HCT116 (cell line): Measurements from ENCODE around the gene DDX23. TPM values are rescaled to one million over a fixed set of nuclear protein-coding genes. Genes with fewer than 3 reads are reported as not detected.

Experiments used
- ATAC-seq: fragments of 200-7000 bp; cut with Tn5 transposase; 2 replicates; pipeline ENCODE4 v1.9.1; 2020; ENCODE audit warnings: mild to moderate bottlenecking, moderate library complexity
- Bru-seq: library from RNA; stranded (reverse); fragments of 400-500 nt; gene quantifications from one replicate; lab custom pipeline; 2021; lab: Mats Ljungman, UMichigan
- BruChase-seq, 2 experiments: library from RNA; stranded (reverse); fragments of 400-500 nt; gene quantifications; one replicate each; lab custom pipeline; 2021; lab: Mats Ljungman, UMichigan
- BruUV-seq: library from RNA; stranded (reverse); fragments of 400-500 nt; replicated peaks from 2 replicates; lab custom pipeline; 2021; lab: Mats Ljungman, UMichigan
- CTCF ChIA-PET: fragments of 300-600 bp; sonication (Branson Sonifier 250); formaldehyde crosslinking; loops from one replicate; lab custom pipeline; 2021; ENCODE audit warnings: antibody characterized with exemption; lab: Charles Lee
- POLR2A ChIA-PET: fragments of 300-600, 350-600 bp; sonication (Branson Sonifier 250); formaldehyde crosslinking; loops from one replicate; lab custom pipeline; 2021; ENCODE audit warnings: antibody characterized with exemption; lab: Charles Lee
- RAD21 ChIA-PET, 2 experiments: fragments of 300-600 bp; sonication (Branson Sonifier 250); formaldehyde crosslinking; loops; one replicate each; lab custom pipeline; 2023; ENCODE audit warnings: low total read pairs in 2 of 2; ENCODE audit not compliant: uncharacterized antibody in 2 of 2, unreplicated experiment in 2 of 2, low non-redundant PET in 1 of 2; lab: Charles Lee
- DNase-seq: peaks from one replicate; pipeline ENCODE4 v3.0.0-alpha.2; 2010; ENCODE audit warnings: low read depth, low spot score
- H2AFZ ChIP-seq: fragments of 200-600 bp; shearing (Covaris generic), sonication (generic); 2 replicates; pipeline ENCODE4 v1.6.1; 2017; ENCODE audit warnings: low read depth, mixed run types, mixed read lengths, antibody characterized with exemption, low read length; ENCODE audit not compliant: poor library complexity, severe bottlenecking
- H3K27ac ChIP-seq: 2 replicates; pipeline ENCODE4 v1.5.1; 2012; ENCODE audit warnings: low read depth, low read length
- H3K27me3 ChIP-seq: fragments of 200-600 bp; sonication (generic); 2 replicates; pipeline ENCODE4 v1.6.1; 2016; ENCODE audit warnings: mixed run types, low read length, mixed read lengths; ENCODE audit not compliant: insufficient read depth
- H3K36me3 ChIP-seq, 2 experiments: fragments of 200-500 bp in 1 of 2; fragments of 200-600 bp in 1 of 2; sonication (Bioruptor generic) in 1 of 2; sonication (generic) in 1 of 2; 2 replicates each; pipeline versions ENCODE4 v1.5.1 to v1.6.1; 2014 to 2016; ENCODE audit warnings: low read length in 2 of 2, inconsistent platforms in 1 of 2, mixed read lengths in 1 of 2, mixed run types in 1 of 2; ENCODE audit not compliant: insufficient read depth in 2 of 2, control insufficient read depth in 1 of 2
- H3K4me1 ChIP-seq, 2 experiments: fragments of 200-600 bp in 1 of 2; sonication (generic) in 1 of 2; 2 replicates each; pipeline versions ENCODE4 v1.5.1 to v1.6.1; 2012 to 2017; ENCODE audit warnings: low read length in 2 of 2, inconsistent platforms in 1 of 2, mild to moderate bottlenecking in 1 of 2, mixed read lengths in 1 of 2, mixed run types in 1 of 2, moderate library complexity in 1 of 2; ENCODE audit not compliant: insufficient read depth in 2 of 2, control insufficient read depth in 1 of 2
- H3K4me2 ChIP-seq: fragments of 200-600 bp; sonication (generic); 2 replicates; pipeline ENCODE4 v1.6.1; 2017; ENCODE audit warnings: mixed run types, low read length, mixed read lengths
- H3K4me3 ChIP-seq, 2 experiments: fragments of 200-600 bp in 1 of 2; sonication (generic) in 1 of 2; replicated peaks in 1 of 2; 2 replicates each; pipeline ENCODE4 v1.5.1; 2011 to 2016; ENCODE audit warnings: low read length in 2 of 2, control low read depth in 1 of 2, low read depth in 1 of 2, mild to moderate bottlenecking in 1 of 2, mixed read lengths in 1 of 2, mixed run types in 1 of 2
- H3K79me2 ChIP-seq: fragments of 200-600 bp; sonication (generic); 2 replicates; pipeline ENCODE4 v1.6.1; 2017; ENCODE audit warnings: mild to moderate bottlenecking, mixed run types, low read length, moderate library complexity, mixed read lengths; ENCODE audit not compliant: insufficient read depth
- H3K9ac ChIP-seq: fragments of 200-600 bp; sonication (generic); 2 replicates; pipeline ENCODE4 v1.6.1; 2016; ENCODE audit warnings: low read length, mixed read lengths
- H3K9me2 ChIP-seq: fragments of 200-600 bp; sonication (generic), shearing (Covaris generic); 2 replicates; pipeline ENCODE4 v1.6.1; 2017; ENCODE audit warnings: mixed run types, mild to moderate bottlenecking, moderate library complexity; ENCODE audit not compliant: insufficient read depth
- H3K9me3 ChIP-seq, 2 experiments: fragments of 200-500 bp in 1 of 2; fragments of 200-600 bp in 1 of 2; sonication (Bioruptor generic) in 1 of 2; sonication (generic) in 1 of 2; 2 replicates each; pipeline ENCODE4 v1.6.1; 2014 to 2017; ENCODE audit warnings: low read length in 2 of 2, mixed read lengths in 2 of 2, inconsistent platforms in 1 of 2, low read depth in 1 of 2, mild to moderate bottlenecking in 1 of 2, mixed run types in 1 of 2, moderate library complexity in 1 of 2; ENCODE audit not compliant: control insufficient read depth in 1 of 2, insufficient read depth in 1 of 2
- H4K20me1 ChIP-seq: fragments of 200-600 bp; sonication (generic), shearing (Covaris generic); 2 replicates; pipeline ENCODE4 v1.6.1; 2017; ENCODE audit warnings: mixed run types, mild to moderate bottlenecking, moderate library complexity; ENCODE audit not compliant: insufficient read depth
- CEBPB ChIP-seq: IDR thresholded peaks from 2 replicates; pipeline ENCODE4 v1.6.1; 2012; ENCODE audit warnings: low read depth
- EGR1 ChIP-seq: IDR thresholded peaks from 2 replicates; pipeline ENCODE4 v1.6.1; 2012; ENCODE audit warnings: low read depth
- ELF1 ChIP-seq: IDR thresholded peaks from 2 replicates; pipeline ENCODE4 v1.6.1; 2012; ENCODE audit warnings: low read depth, borderline replicate concordance
- EZH2 ChIP-seq: fragments of 200-600 bp; sonication (generic); IDR thresholded peaks from 2 replicates; pipeline ENCODE4 v1.6.1; 2017; ENCODE audit warnings: antibody characterized with exemption, mixed run types
- FOSL1 ChIP-seq: IDR thresholded peaks from 2 replicates; pipeline ENCODE4 v1.6.1; 2012; ENCODE audit warnings: low read depth
- POLR2A ChIP-seq: IDR thresholded peaks from 2 replicates; pipeline ENCODE4 v1.7.0; 2011; ENCODE audit warnings: borderline replicate concordance; ENCODE audit not compliant: insufficient read depth, insufficient read length; ENCODE audit errors: extremely low read depth
- POLR2AphosphoS5 ChIP-seq: IDR thresholded peaks from 2 replicates; pipeline ENCODE4 v1.6.1; 2011; ENCODE audit warnings: mild to moderate bottlenecking, low read depth, low read length, moderate library complexity
- RAD21 ChIP-seq: IDR thresholded peaks from 2 replicates; pipeline ENCODE4 v1.6.1; 2012; ENCODE audit warnings: low read depth, mild to moderate bottlenecking
- REST ChIP-seq: IDR thresholded peaks from 2 replicates; pipeline ENCODE4 v1.6.1; 2012; ENCODE audit warnings: low read depth
- SIN3A ChIP-seq: IDR thresholded peaks from 2 replicates; pipeline ENCODE4 v1.6.1; 2012; ENCODE audit warnings: low read depth
- SP1 ChIP-seq: IDR thresholded peaks from 2 replicates; pipeline ENCODE4 v1.6.1; 2012; ENCODE audit warnings: low read depth
- TCF7L2 ChIP-seq: IDR thresholded peaks from 2 replicates; pipeline ENCODE4 v1.7.0; 2011; ENCODE audit warnings: borderline replicate concordance, inconsistent platforms; ENCODE audit not compliant: insufficient read depth, insufficient read length; ENCODE audit errors: extremely low read depth
- YY1 ChIP-seq: IDR thresholded peaks from 2 replicates; pipeline ENCODE4 v1.6.1; 2011; ENCODE audit warnings: low read length, low read depth, moderate library complexity, mild to moderate bottlenecking; ENCODE audit not compliant: insufficient replicate concordance; ENCODE audit errors: extremely low read depth
- ZBTB33 ChIP-seq: IDR thresholded peaks from 2 replicates; pipeline ENCODE4 v1.6.1; 2011; ENCODE audit warnings: mild to moderate bottlenecking, low read length, moderate library complexity; ENCODE audit not compliant: insufficient replicate concordance; ENCODE audit errors: extremely low read depth
- ZFX ChIP-seq: fragments of 450-650 bp; IDR thresholded peaks from 2 replicates; pipeline ENCODE4 v1.6.1; 2017
- intact Hi-C: fragments of 100-400 bp; cut with micrococcal nuclease; formaldehyde crosslinking; loops from 2 replicates; pipeline ENCODE4 v1.10.0; 2022
- long read RNA-seq: library from polyadenylated mRNA; unstranded; transcript quantifications from one replicate; pipeline ENCODE4 v2.0.0, GENCODE V29; 2021; ENCODE audit not compliant: unreplicated experiment
- polyA plus RNA-seq: library from polyadenylated mRNA; unstranded; fragments of >200 nt; gene quantifications from 2 replicates; pipeline ENCODE4 v1.2.1, GENCODE V29; 2012; ENCODE audit warnings: missing spikeins
- total RNA-seq: library from RNA; stranded (reverse); gene quantifications from one replicate; pipeline ENCODE4 v1.2.1, GENCODE V29; 2021; ENCODE audit not compliant: unreplicated experiment
- TF ChIP-seq, protein P1 (sequence below): IDR thresholded peaks from 2 replicates; pipeline ENCODE4 v1.6.1; 2012

DDX23 gene
- total RNA-seq (75.0 TPM), Bru-seq, nascent RNA (percentile 75 among the genes with signal in this experiment), BruChase-seq, experiment 1, labeled RNA remaining after a 6-hour chase (percentile 88 among the genes with signal in this experiment), BruChase-seq, experiment 2, labeled RNA remaining after a 2-hour chase (percentile 84 among the genes with signal in this experiment)
- polyA plus RNA-seq, result 52.7 TPM in 2 replicates
- long read RNA-seq, transcript DDX23-201 (17 exons, 3,248 nt), result major isoform, 59 of 102 reads
- long read RNA-seq, partial matches to known transcripts, result 17 of 102 reads
- long read RNA-seq, other reads (novel, unspliced or antisense), result 26 of 102 reads

DNA sequence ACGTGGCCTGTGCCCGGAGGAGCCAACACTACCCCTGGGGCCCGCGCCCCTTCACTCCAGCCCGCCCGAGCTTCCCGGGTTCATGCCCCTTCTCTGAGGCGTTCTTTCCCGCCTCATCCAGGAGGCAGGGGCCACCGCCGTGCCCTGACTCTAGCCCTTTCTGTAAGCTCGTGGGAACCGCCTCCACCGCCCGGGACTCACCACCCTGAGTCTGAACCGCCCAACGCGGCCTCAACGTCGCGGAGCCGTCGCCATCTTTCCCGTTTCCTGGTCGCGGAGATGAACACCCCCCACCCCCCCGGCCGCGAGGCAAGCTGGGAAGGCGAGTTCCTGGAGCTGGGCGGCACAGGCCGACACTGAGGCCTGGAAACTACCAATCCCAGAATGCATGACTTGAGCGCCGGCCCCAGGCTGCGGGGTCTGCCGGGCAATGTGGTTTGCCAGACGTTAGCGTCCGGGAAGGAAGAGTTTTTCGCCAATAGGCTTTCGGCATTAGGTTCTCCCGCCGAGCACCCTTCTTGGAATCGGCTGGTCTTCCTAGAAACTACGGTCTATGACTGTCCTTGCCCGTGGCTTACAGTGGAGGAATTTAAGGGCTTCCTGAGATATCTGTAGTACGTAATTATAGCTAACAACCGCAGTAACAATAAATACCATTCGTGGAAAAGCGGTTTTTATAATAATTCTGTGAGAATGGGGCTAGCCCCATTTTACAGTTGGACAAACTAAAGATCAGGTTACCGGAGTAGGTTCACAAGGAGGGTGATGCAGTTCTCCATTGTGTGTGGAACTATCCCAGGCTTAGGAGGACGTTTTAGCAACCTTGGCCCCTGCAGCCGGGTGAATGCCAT lies at the start of gene DDX23:
DDX23 (minus strand) TSS at position 281 of the 851 bp plus-strand sequence. CDS start 6,381 bp downstream, outside the sequence.
- RAD21 ChIA-PET, result interaction anchor here (0.6 to 2.5 kb wide), 7 partner anchors 38 to 364 kb away, joined by 3 to 24 read pairs (median 3); partner anchors contain the start of gene WNT1 (in 1 of the 2)
- POLR2A ChIA-PET, result interaction anchor here (0.5 to 4.2 kb wide), 6 partner anchors 12 to 279 kb away, joined by 3 to 28 read pairs (median 6); partner anchors contain the start of genes RND1 and TUBA1B
- no TSS peak for BruUV-seq
- Histone ChIP-seq H2AFZ (peak within 1 kb of the TSS; percentile 87), H3K9me2 (no peaks in the 10 kb centered on the region), H3K4me3 (peak within 1 kb of the TSS; percentile 96 to 99), H3K36me3 (peaks cover 4 to 5% of the 10 kb centered on the region in 2 experiments; a peak in 3 of 4 replicates), H3K4me1 (peaks cover 10 to 15% of the 10 kb centered on the region in 2 experiments; a peak in 3 of 4 replicates), H3K79me2 (peaks cover 48% of the 10 kb centered on the region), H3K9me3 (no peaks in the 10 kb centered on the region), H3K9ac (peak within 1 kb of the TSS; percentile 95), H3K27me3 (no peaks in the 10 kb centered on the region), H4K20me1 (no peaks in the 10 kb centered on the region), H3K27ac (peak within 1 kb of the TSS; percentile 63), H3K4me2 (peak within 1 kb of the TSS; percentile 95)
- ATAC-seq (peak; percentile 98), DNase-seq (peak; percentile 91)
- TF ChIP-seq ZBTB33, result peak; percentile 84
- TF ChIP-seq ELF1, result peak; percentile 98
- TF ChIP-seq SP1, result peak; percentile 83
- TF ChIP-seq REST, result no peak
- no peak for TF ChIP-seq RAD21
- TF ChIP-seq SIN3A, result peak; percentile 63; the same call in 1 of the 2 replicates
- TF ChIP-seq EZH2, result no peak
- TF ChIP-seq POLR2A, result peak; percentile 55
- TF ChIP-seq, protein P1, sequence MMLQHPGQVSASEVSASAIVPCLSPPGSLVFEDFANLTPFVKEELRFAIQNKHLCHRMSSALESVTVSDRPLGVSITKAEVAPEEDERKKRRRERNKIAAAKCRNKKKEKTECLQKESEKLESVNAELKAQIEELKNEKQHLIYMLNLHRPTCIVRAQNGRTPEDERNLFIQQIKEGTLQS, result no peak
- TF ChIP-seq FOSL1, result no peak
- TF ChIP-seq ZFX, result peak; percentile 94
- peak; percentile 61 for TF ChIP-seq EGR1
- peak; percentile 28 for TF ChIP-seq TCF7L2
- TF ChIP-seq POLR2AphosphoS5, result peak; percentile 74
- peak; percentile 98 for TF ChIP-seq YY1
- no peak for TF ChIP-seq CEBPB
- intact Hi-C loops, result loop anchor here (1.0 kb wide), 1 partner anchor 143 kb away; no protein-coding TSS in a partner anchor
- CTCF ChIA-PET, result interaction anchor here (0.6 to 5.5 kb wide), 20 partner anchors 9 to 243 kb away, joined by 3 to 80 read pairs (median 6); partner anchors contain the start of genes ARF3, PRKAG1, RND1 and WNT1
